Prostate gland (tissue), 2 donors: ENCODE data around the gene ZNF888.

Experiments used
- CTCF ChIP-seq, 4 experiments: fragments of 200-600 bp in 2 of 4; fragments of 450-650 bp in 2 of 4; sonication (generic) in 2 of 4; IDR thresholded peaks; 1 replicate in 3 of 4; 2 replicates in 1 of 4; pipeline ENCODE4 v1.5.1; 2016 to 2019; ENCODE audit warnings: antibody characterized with exemption in 4 of 4, mild to moderate bottlenecking in 2 of 4, moderate library complexity in 2 of 4
- POLR2A ChIP-seq: fragments of 450-650 bp; IDR thresholded peaks from one replicate; pipeline ENCODE4 v1.6.1; 2016; ENCODE audit warnings: antibody characterized with exemption, mild to moderate bottlenecking

DNA sequence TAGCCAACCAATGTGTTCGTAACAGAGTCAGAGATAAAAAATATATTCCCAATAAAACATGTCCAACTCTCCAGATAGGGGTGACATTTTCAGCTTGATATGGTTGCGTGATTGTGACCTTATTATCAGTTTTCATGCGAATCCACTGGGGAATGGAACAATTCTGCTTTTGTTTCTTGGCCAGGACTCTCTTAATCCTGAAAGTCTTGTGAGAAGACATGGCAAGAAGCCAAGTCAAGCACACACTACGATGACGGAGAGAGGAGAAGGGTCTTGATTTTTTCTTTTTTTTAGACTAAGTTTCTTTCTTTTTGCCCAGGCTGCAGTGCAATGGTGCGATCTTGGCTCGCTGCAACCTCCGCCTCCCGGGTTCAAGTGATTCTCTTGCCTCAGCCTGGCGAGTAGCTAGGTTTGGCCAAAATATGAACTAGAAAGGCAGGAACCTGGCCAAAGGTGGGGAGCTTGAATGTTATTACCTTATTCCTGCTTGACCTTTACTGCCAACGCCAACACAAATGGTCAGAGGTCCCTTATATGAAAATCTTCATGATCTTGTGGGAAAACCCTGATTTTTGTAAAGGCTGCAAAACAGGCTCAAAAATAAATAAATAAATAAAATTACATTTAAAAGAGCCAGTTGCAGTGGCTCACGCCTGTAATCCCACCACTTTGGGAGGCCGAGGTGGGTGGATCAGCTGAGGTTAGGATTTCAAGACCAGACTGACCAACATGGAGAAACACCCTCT lies 25.0 kb upstream of the ZNF888 start:
- TF ChIP-seq CTCF (IDR thresholded peaks at IDR 0.05), result no peak
- TF ChIP-seq POLR2A, result no peak
